Measurements from ENCODE around the gene RPL5. TPM values are rescaled to one million over a fixed set of nuclear protein-coding genes. Genes with fewer than 3 reads are reported as not detected.

Gene RPL5
- total RNA-seq, 4 donors from 2014 or later: 851 to 985 (median 913) TPM

GRCh38 chr1:92884195-92884594 is 52.4 kb downstream of the RPL5 start:
- no peak for DNase-seq
- Histone ChIP-seq H3K4me1 (no peaks in the 10 kb centered on the region), H3K36me3 (no peaks in the 10 kb centered on the region), H3K4me3 (no peak overlapping the region), H3K9me3 (no peaks in the 10 kb centered on the region), H3K27ac (no peak overlapping the region), H3K27me3 (no peaks in the 10 kb centered on the region)
- in situ Hi-C loops (cut with MboI; ENCODE audit: low sequenced_read_pairs in 4 of 4): no loop called here
- no peak for ATAC-seq
- TF ChIP-seq POLR2A (IDR thresholded peaks at IDR 0.05): no peak
- TF ChIP-seq, protein P1, sequence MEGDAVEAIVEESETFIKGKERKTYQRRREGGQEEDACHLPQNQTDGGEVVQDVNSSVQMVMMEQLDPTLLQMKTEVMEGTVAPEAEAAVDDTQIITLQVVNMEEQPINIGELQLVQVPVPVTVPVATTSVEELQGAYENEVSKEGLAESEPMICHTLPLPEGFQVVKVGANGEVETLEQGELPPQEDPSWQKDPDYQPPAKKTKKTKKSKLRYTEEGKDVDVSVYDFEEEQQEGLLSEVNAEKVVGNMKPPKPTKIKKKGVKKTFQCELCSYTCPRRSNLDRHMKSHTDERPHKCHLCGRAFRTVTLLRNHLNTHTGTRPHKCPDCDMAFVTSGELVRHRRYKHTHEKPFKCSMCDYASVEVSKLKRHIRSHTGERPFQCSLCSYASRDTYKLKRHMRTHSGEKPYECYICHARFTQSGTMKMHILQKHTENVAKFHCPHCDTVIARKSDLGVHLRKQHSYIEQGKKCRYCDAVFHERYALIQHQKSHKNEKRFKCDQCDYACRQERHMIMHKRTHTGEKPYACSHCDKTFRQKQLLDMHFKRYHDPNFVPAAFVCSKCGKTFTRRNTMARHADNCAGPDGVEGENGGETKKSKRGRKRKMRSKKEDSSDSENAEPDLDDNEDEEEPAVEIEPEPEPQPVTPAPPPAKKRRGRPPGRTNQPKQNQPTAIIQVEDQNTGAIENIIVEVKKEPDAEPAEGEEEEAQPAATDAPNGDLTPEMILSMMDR (IDR thresholded peaks at IDR 0.05 in 4 of 5, conservative IDR thresholded peaks at IDR 0.05 in 1 of 5): no peak
- intact Hi-C loops (cut with DNase I; ENCODE audit: low total_unique reads): no loop called here

- intact Hi-C loops (cut with DNase I; ENCODE audit: low total_unique reads) (no loop called here), in situ Hi-C loops (cut with MboI; ENCODE audit: low sequenced_read_pairs in 4 of 4) (no loop called here)
- no peaks in the 10 kb centered on the region for H3K4me1 ChIP-seq
- no peak overlapping the region for H3K4me3 ChIP-seq
- DNase-seq (no peak), ATAC-seq (no peak)
- H3K9me3 ChIP-seq: no peaks in the 10 kb centered on the region
- no peak overlapping the region for H3K27ac ChIP-seq
- TF ChIP-seq, protein P1 (IDR thresholded peaks at IDR 0.05 in 4 of 5, conservative IDR thresholded peaks at IDR 0.05 in 1 of 5): no peak
- TF ChIP-seq POLR2A (IDR thresholded peaks at IDR 0.05): no peak
- H3K36me3 ChIP-seq: no peaks in the 10 kb centered on the region
- H3K27me3 ChIP-seq: no peaks in the 10 kb centered on the region
Measured at GRCh38 chr1:92886886-92887419, 55.1 kb downstream of the RPL5 start.

GRCh38 chr1:92887465-92887864 is 55.6 kb downstream of the RPL5 start:
- Histone ChIP-seq H3K27ac (no peak overlapping the region), H3K4me3 (no peak overlapping the region), H3K36me3 (no peaks in the 10 kb centered on the region), H3K4me1 (no peaks in the 10 kb centered on the region), H3K27me3 (no peaks in the 10 kb centered on the region), H3K9me3 (no peaks in the 10 kb centered on the region)
- DNase-seq (no peak), ATAC-seq (no peak)
- intact Hi-C loops (cut with DNase I; ENCODE audit: low total_unique reads) (no loop called here), in situ Hi-C loops (cut with MboI; ENCODE audit: low sequenced_read_pairs in 4 of 4) (no loop called here)
- no peak for TF ChIP-seq POLR2A (IDR thresholded peaks at IDR 0.05)
- TF ChIP-seq, protein P1 (IDR thresholded peaks at IDR 0.05 in 4 of 5, conservative IDR thresholded peaks at IDR 0.05 in 1 of 5): no peak

Other genes starting within 250 kb of the RPL5 start
- 10 to 100 TPM in 1 of 4 donors, 1 to 10 TPM in 3; 4.6 to 12.5 (median 8.2) TPM for gene EVI5, start 46.9 kb upstream of the RPL5 start, total RNA-seq
- 1 to 10 TPM; 3.3 to 9.2 (median 4.7) TPM for gene DIPK1A, start 129.4 kb downstream of the RPL5 start, total RNA-seq
- gene MTF2, start 247.2 kb downstream of the RPL5 start, total RNA-seq: 10 to 100 TPM in 1 of 4 donors, 1 to 10 TPM in 3; 5.9 to 11.7 (median 9.5) TPM

Measured in gastrocnemius medialis (tissue), 4 donors.